GM12878 (cell line): ENCODE results near the gene PTPRN2.

Source experiments
- CHD1 ChIP-seq: IDR thresholded peaks from 2 replicates; pipeline ENCODE4 v1.6.1; 2012; ENCODE audit warnings: low read depth, low read length, improper control_type of control experiment
- CREB1 ChIP-seq: IDR thresholded peaks from 2 replicates; pipeline ENCODE4 v1.6.1; 2012; ENCODE audit warnings: low read depth, mild to moderate bottlenecking, inconsistent platforms
- EP300 ChIP-seq, 2 experiments: fragments of 150-350 bp in 1 of 2; IDR thresholded peaks; 2 replicates each; pipeline ENCODE4 v1.6.1; 2011 to 2012; ENCODE audit warnings: low read depth in 2 of 2, low read length in 2 of 2, borderline replicate concordance in 1 of 2, improper control_type of control experiment in 1 of 2, inconsistent platforms in 1 of 2; ENCODE audit not compliant: control insufficient read depth in 1 of 2
- FOS ChIP-seq: IDR thresholded peaks from 3 replicates; pipeline ENCODE4 v1.6.1; 2011; ENCODE audit warnings: borderline replicate concordance; ENCODE audit not compliant: insufficient read length; ENCODE audit errors: extremely low read depth
- HDAC2 ChIP-seq: fragments of 200-600 bp; sonication (generic); IDR thresholded peaks from 2 replicates; pipeline ENCODE4 v1.6.1; 2017
- NFYA ChIP-seq: IDR thresholded peaks from 2 replicates; pipeline ENCODE4 v1.6.1; 2011; ENCODE audit warnings: low read depth, mild to moderate bottlenecking, low read length, improper control_type of control experiment, borderline replicate concordance
- TAF1 ChIP-seq: IDR thresholded peaks from 2 replicates; pipeline ENCODE4 v1.6.1; 2011; ENCODE audit warnings: mild to moderate bottlenecking, low read depth, low read length, borderline replicate concordance
- WRNIP1 ChIP-seq: IDR thresholded peaks from 2 replicates; pipeline ENCODE4 v1.6.1; 2011; ENCODE audit warnings: low read depth, low read length, improper control_type of control experiment, borderline replicate concordance
- YY1 ChIP-seq: IDR thresholded peaks from 2 replicates; pipeline ENCODE4 v1.6.1; 2011; ENCODE audit warnings: low read depth, mild to moderate bottlenecking, low read length
- ZNF274 ChIP-seq: IDR thresholded peaks from one replicate; pipeline ENCODE4 v1.8.0; 2011; ENCODE audit not compliant: insufficient read length, insufficient read depth
- TF ChIP-seq, protein P1 (sequence below), 3 experiments: IDR thresholded peaks in 2 of 3; conservative IDR thresholded peaks in 1 of 3; 2 replicates each; pipeline ENCODE4 v1.5.1; 2011; ENCODE audit warnings: low read depth in 3 of 3, low read length in 3 of 3, mild to moderate bottlenecking in 3 of 3, control low read depth in 2 of 3, moderate library complexity in 2 of 3, inconsistent platforms in 1 of 3, mixed read lengths in 1 of 3; ENCODE audit not compliant: control insufficient read depth in 2 of 3, insufficient read depth in 1 of 3; ENCODE audit errors: extremely low read depth in 1 of 3

DNA sequence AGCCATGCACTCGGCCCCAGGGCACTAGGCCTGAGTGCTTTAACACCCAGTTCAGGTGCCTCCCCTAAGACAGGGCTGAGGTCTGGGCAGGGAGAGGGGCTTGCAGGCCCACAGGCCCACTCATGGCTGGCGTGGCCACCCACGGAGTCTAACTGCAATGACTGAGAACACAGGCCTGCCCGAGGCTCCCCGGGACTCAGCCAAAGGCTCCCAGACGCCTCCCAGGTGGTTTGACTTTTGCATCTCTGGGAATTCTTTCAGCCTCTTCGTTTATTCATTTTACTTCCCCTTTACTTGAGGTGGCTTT is 37.3 kb downstream of the PTPRN2 start:
- no peak for TF ChIP-seq EP300 (IDR thresholded peaks at IDR 0.05; ENCODE audit: borderline replicate concordance in 1 of 2, control insufficient read depth in 1 of 2, low read depth in 2 of 2, low read length in 2 of 2)
- TF ChIP-seq FOS: no peak
- no peak for TF ChIP-seq YY1
- no peak for TF ChIP-seq NFYA
- no peak for TF ChIP-seq HDAC2
- no peak for TF ChIP-seq WRNIP1
- TF ChIP-seq CHD1: no peak
- TF ChIP-seq, protein P1, sequence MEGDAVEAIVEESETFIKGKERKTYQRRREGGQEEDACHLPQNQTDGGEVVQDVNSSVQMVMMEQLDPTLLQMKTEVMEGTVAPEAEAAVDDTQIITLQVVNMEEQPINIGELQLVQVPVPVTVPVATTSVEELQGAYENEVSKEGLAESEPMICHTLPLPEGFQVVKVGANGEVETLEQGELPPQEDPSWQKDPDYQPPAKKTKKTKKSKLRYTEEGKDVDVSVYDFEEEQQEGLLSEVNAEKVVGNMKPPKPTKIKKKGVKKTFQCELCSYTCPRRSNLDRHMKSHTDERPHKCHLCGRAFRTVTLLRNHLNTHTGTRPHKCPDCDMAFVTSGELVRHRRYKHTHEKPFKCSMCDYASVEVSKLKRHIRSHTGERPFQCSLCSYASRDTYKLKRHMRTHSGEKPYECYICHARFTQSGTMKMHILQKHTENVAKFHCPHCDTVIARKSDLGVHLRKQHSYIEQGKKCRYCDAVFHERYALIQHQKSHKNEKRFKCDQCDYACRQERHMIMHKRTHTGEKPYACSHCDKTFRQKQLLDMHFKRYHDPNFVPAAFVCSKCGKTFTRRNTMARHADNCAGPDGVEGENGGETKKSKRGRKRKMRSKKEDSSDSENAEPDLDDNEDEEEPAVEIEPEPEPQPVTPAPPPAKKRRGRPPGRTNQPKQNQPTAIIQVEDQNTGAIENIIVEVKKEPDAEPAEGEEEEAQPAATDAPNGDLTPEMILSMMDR (IDR thresholded peaks at IDR 0.05 in 2 of 3, conservative IDR thresholded peaks at IDR 0.05 in 1 of 3; ENCODE audit: control insufficient read depth in 2 of 3, extremely low read depth in 1 of 3, insufficient read depth in 1 of 3, low read depth in 3 of 3, low read length in 3 of 3): no peak
- TF ChIP-seq ZNF274: no peak
- TF ChIP-seq TAF1: no peak
- TF ChIP-seq CREB1: no peak
